ENCODE data around the gene CD9. TPM values are rescaled to one million over a fixed set of nuclear protein-coding genes. Genes with fewer than 3 reads are reported as not detected.

CD9 gene
- total and polyA plus RNA-seq, 2 experiments from 2014 or later, result 14.7 to 15.8 TPM

GRCh38 chr12:6166808-6167207 is 33.4 kb upstream of the CD9 start:
- no peak overlapping the region for H3K27ac ChIP-seq
- no peaks in the 10 kb centered on the region for H3K27me3 ChIP-seq
- H3K36me3 ChIP-seq, result no peaks in the 10 kb centered on the region
- no peaks in the 10 kb centered on the region for H3K9me3 ChIP-seq (ENCODE audit: low read depth)
- no peak overlapping the region for H3K4me3 ChIP-seq
- TF ChIP-seq, protein P1, sequence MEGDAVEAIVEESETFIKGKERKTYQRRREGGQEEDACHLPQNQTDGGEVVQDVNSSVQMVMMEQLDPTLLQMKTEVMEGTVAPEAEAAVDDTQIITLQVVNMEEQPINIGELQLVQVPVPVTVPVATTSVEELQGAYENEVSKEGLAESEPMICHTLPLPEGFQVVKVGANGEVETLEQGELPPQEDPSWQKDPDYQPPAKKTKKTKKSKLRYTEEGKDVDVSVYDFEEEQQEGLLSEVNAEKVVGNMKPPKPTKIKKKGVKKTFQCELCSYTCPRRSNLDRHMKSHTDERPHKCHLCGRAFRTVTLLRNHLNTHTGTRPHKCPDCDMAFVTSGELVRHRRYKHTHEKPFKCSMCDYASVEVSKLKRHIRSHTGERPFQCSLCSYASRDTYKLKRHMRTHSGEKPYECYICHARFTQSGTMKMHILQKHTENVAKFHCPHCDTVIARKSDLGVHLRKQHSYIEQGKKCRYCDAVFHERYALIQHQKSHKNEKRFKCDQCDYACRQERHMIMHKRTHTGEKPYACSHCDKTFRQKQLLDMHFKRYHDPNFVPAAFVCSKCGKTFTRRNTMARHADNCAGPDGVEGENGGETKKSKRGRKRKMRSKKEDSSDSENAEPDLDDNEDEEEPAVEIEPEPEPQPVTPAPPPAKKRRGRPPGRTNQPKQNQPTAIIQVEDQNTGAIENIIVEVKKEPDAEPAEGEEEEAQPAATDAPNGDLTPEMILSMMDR (IDR thresholded peaks at IDR 0.05; ENCODE audit: low read depth, low read length), result no peak
- H3K4me1 ChIP-seq (ENCODE audit: low read depth), result peaks cover 7% of the 10 kb centered on the region
- no peak for DNase-seq (ENCODE audit: low read depth in 1 of 2, low spot score in 1 of 2)

DNA sequence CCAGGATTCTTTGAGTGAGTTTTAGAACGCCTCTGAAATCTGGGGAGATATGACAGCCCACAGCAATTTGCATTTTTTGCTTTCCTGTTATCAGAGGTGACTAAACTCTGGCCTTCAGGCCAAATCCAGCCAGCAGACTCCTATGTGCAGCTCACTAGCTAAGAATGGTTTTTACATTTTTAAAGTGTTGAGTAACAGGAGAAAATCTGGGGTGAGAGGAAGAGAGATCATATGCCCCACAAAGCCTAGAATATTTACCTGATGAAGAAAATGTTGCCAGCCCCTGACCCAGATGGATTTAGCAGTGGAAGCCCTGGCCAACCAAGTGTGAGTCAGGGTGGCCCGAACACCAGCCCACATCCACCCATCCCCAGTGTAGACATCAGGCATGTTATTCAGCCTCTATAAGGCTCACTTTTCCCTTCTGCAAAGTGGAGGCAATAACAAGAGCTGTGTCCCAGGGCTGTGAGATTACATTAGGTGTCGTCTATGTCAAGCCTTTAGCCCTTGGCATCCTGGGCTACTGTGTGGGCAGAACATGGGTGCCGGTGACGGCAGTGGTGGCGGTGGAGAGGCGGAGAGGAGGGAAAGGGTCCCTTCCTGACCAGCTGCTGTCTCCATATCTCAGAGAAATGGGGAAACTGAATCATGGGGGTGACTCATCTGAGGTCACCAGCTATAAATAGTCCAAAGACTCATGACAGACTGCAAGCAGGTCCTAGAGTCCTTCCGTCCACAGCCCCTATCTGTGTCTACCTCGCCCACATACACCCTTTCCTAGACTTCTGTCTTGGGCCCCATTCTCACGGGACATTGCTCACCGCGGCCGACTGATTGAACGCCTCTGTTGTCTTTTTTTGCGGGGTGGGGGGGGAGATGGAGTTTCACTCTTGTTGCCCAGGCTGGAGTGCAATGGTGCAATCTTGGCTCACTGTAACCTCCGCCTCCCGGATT is 32.6 kb upstream of the CD9 start:
- peaks cover 7% of the 10 kb centered on the region for H3K4me1 ChIP-seq (ENCODE audit: low read depth)
- H3K36me3 ChIP-seq, result no peaks in the 10 kb centered on the region
- no peaks in the 10 kb centered on the region for H3K9me3 ChIP-seq (ENCODE audit: low read depth)
- H3K27ac ChIP-seq, result no peak overlapping the region
- H3K27me3 ChIP-seq, result no peaks in the 10 kb centered on the region
- TF ChIP-seq, protein P1 (IDR thresholded peaks at IDR 0.05; ENCODE audit: low read depth, low read length), result no peak
- peak in 1 of 2 donors; percentile 96 for DNase-seq (ENCODE audit: low read depth in 1 of 2, low spot score in 1 of 2)
- no peak overlapping the region for H3K4me3 ChIP-seq

DNA sequence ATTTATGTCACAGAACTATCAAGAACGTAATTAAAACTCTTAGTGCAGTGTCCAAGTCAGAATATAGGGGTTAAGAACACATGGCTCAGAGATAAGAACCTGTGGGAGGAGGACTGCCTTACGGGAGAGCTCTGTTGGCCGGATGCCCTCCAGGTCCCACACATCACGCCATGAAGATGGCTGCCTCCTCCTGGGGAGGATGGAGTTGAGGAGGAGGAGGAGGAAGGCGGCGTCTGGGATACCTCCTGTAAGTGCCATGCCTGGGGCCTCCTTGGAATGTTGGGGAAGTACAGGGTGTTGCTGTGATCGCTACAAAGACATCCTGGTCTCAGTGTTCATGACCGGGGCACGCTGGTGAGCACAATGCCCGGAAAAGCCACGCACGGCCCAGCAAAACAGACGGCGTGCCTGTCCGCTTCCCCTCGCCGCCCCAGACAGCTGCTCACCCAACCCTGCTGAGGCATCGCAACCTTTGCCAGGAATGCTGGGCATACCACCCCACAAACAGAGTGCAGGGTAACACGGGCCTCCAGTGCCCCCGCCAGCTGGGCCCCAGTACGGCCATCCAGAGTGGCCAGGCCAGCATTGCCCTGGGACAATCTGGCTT is 28.7 kb upstream of the CD9 start:
- DNase-seq (ENCODE audit: low read depth in 1 of 2, low spot score in 1 of 2), result peak in 1 of 2 donors; percentile 75
- Histone ChIP-seq H3K27me3 (no peaks in the 10 kb centered on the region), H3K4me3 (no peak overlapping the region), H3K4me1 (ENCODE audit: low read depth) (peaks cover 7% of the 10 kb centered on the region), H3K9me3 (ENCODE audit: low read depth) (no peaks in the 10 kb centered on the region), H3K27ac (no peak overlapping the region), H3K36me3 (no peaks in the 10 kb centered on the region)
- TF ChIP-seq, protein P1 (IDR thresholded peaks at IDR 0.05; ENCODE audit: low read depth, low read length), result no peak

GRCh38 chr12:6172086-6172485 is 28.1 kb upstream of the CD9 start:
- no peak for DNase-seq (ENCODE audit: low read depth in 1 of 2, low spot score in 1 of 2)
- TF ChIP-seq, protein P1 (IDR thresholded peaks at IDR 0.05; ENCODE audit: low read depth, low read length), result no peak
- Histone ChIP-seq H3K27me3 (no peaks in the 10 kb centered on the region), H3K9me3 (ENCODE audit: low read depth) (no peaks in the 10 kb centered on the region), H3K36me3 (no peaks in the 10 kb centered on the region), H3K4me1 (ENCODE audit: low read depth) (peaks cover 7% of the 10 kb centered on the region), H3K4me3 (no peak overlapping the region), H3K27ac (no peak overlapping the region)

DNA sequence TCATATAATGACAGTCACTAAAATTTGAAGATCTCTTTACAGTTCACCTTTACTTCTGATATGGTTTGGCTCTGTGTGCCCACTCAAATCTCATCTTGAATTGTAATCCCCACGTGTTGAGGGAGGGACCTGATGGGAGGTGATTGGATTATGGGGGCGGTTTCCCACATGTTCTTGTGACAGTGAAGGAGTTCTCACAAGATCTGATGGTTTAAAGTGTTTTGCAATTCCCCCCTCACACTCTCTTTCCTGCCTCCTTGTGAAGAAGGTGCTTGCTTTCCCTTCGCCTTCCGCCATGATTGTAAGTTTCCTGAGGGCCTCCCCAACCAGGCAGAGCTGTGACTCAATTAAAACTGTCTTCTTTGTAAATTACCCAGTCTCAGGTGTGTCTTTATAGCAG is 27.3 kb upstream of the CD9 start:
- Histone ChIP-seq H3K36me3 (no peaks in the 10 kb centered on the region), H3K9me3 (ENCODE audit: low read depth) (no peaks in the 10 kb centered on the region), H3K27me3 (no peaks in the 10 kb centered on the region), H3K4me3 (no peak overlapping the region), H3K4me1 (ENCODE audit: low read depth) (no peaks in the 10 kb centered on the region), H3K27ac (no peak overlapping the region)
- TF ChIP-seq, protein P1 (IDR thresholded peaks at IDR 0.05; ENCODE audit: low read depth, low read length), result no peak
- no peak for DNase-seq (ENCODE audit: low read depth in 1 of 2, low spot score in 1 of 2)

Data from cardiac muscle cell (in vitro differentiated cells and primary cell).